Body of pancreas (tissue), 4 donors: ENCODE measurements around the gene OR1K1.

Experiments
- POLR2A ChIP-seq, 3 donors: fragments of 450-650 bp; IDR thresholded peaks; one replicate each; pipeline ENCODE4 v1.6.1; 2016; ENCODE audit warnings: antibody characterized with exemption in 3 of 3, mild to moderate bottlenecking in 2 of 3
- TF ChIP-seq, protein P1 (sequence below), 7 experiments: fragments of 450-650 bp in 4 of 7; fragments of 200-600 bp in 3 of 7; sonication (generic) in 3 of 7; IDR thresholded peaks; one replicate each; pipeline ENCODE4 v1.5.1; 2016 to 2019; ENCODE audit warnings: antibody characterized with exemption in 7 of 7

DNA sequence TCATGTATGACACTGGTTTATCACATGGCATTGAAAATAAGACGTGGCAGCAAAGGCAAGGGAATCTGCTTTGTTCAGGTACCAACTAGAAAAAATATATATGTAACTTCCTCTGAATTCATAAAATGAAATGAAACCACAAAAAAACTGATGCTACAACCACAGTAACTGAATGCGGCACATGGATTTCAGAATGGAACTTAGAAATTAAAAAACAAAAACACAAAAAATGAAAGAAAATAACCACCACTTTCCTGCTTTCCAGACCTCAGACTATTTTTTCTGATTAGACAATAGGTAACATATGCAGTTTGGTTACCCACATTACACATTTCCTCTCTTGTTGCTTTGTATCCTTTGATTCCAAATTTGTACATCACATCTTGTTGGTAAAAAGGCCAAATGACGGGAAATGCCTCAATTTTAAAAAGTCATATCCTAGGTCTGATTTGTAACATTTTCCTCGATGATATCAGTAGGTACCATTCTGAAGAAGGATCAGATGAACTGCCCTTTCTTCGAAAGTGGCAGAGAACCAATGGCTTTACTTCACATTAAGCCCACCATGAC, 46.5 kb downstream of the OR1K1 start:
- no peak for TF ChIP-seq POLR2A (IDR thresholded peaks at IDR 0.05)
- TF ChIP-seq, protein P1, sequence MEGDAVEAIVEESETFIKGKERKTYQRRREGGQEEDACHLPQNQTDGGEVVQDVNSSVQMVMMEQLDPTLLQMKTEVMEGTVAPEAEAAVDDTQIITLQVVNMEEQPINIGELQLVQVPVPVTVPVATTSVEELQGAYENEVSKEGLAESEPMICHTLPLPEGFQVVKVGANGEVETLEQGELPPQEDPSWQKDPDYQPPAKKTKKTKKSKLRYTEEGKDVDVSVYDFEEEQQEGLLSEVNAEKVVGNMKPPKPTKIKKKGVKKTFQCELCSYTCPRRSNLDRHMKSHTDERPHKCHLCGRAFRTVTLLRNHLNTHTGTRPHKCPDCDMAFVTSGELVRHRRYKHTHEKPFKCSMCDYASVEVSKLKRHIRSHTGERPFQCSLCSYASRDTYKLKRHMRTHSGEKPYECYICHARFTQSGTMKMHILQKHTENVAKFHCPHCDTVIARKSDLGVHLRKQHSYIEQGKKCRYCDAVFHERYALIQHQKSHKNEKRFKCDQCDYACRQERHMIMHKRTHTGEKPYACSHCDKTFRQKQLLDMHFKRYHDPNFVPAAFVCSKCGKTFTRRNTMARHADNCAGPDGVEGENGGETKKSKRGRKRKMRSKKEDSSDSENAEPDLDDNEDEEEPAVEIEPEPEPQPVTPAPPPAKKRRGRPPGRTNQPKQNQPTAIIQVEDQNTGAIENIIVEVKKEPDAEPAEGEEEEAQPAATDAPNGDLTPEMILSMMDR (IDR thresholded peaks at IDR 0.05): no peak
